Measurements from ENCODE around the gene VRK2. TPM values are rescaled to one million over a fixed set of nuclear protein-coding genes. Genes with fewer than 3 reads are reported as not detected.

Gene VRK2
- total and polyA plus RNA-seq, 10 donors: 7.4 to 25.4 (median 22.7) TPM

DNA sequence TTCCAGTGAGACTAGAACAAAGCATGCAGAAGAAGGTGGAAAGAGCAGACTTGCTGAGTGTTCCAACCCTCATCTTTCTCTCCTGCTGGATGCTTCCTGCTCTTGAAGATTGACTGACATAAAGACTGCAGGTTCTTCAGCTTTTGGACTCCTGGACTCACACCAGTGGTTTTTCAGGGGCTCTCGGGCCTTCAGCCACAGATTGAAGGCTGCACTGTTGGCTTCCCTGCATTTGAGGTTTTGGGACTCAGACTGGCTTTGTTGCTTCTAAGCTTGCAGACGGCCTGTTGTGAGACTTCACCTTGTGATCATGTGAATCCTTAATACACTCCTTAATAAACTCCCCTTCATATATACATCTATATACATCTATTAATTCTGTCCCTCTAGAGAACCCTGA is 20.4 kb downstream of the VRK2 start:
- no peak for TF ChIP-seq POLR2A (IDR thresholded peaks at IDR 0.05)
- TF ChIP-seq CTCF (IDR thresholded peaks at IDR 0.05 in 8 of 11, conservative IDR thresholded peaks at IDR 0.05 in 3 of 11): no peak
- TF ChIP-seq POLR2AphosphoS5 (IDR thresholded peaks at IDR 0.05): no peak
- Histone ChIP-seq H3K9me3 (peaks cover 0 to 15% (median 4%) of the 10 kb centered on the region in 8 donors), H3K4me1 (peaks cover 0 to 21% (median 0%) of the 10 kb centered on the region in 6 donors), H3K27ac (no peak overlapping the region), H3K36me3 (peaks cover 0 to 31% (median 0%) of the 10 kb centered on the region in 6 donors), H3K27me3 (replicated peaks in 1 of 7) (no peaks in the 10 kb centered on the region), H3K4me3 (no peak overlapping the region)
- 94 to 100% (median 96%) methylated on average over 2 of the region's 2 CpGs for WGBS, 5 donors
- DNase-seq: no peak
- intact Hi-C loops (cut with DNase I; ENCODE audit: low total_unique reads): no loop called here

GRCh38 chr2:58070765-58071164 is 24.2 kb downstream of the VRK2 start:
- Histone ChIP-seq H3K27ac (no peak overlapping the region), H3K4me3 (no peak overlapping the region), H3K4me1 (peaks cover 0 to 14% (median 0%) of the 10 kb centered on the region in 6 donors), H3K27me3 (replicated peaks in 1 of 7) (no peaks in the 10 kb centered on the region), H3K36me3 (peaks cover 0 to 38% (median 0%) of the 10 kb centered on the region in 6 donors), H3K9me3 (peaks cover 0 to 16% (median 8%) of the 10 kb centered on the region in 8 donors)
- no peak for TF ChIP-seq POLR2AphosphoS5 (IDR thresholded peaks at IDR 0.05)
- TF ChIP-seq CTCF (IDR thresholded peaks at IDR 0.05 in 8 of 11, conservative IDR thresholded peaks at IDR 0.05 in 3 of 11): no peak
- no peak for TF ChIP-seq POLR2A (IDR thresholded peaks at IDR 0.05)
- DNase-seq: no peak
- 93 to 98% (median 96%) methylated on average over 2 of the region's 2 CpGs for WGBS, 5 donors
- intact Hi-C loops (cut with DNase I; ENCODE audit: low total_unique reads): no loop called here

GRCh38 chr2:58072102-58072501 is 25.5 kb downstream of the VRK2 start:
- Histone ChIP-seq H3K9me3 (peaks cover 0 to 16% (median 8%) of the 10 kb centered on the region in 8 donors), H3K36me3 (peaks cover 0 to 36% (median 0%) of the 10 kb centered on the region in 6 donors), H3K4me3 (no peak overlapping the region), H3K27ac (no peak overlapping the region), H3K4me1 (peaks cover 0 to 6% (median 0%) of the 10 kb centered on the region in 6 donors), H3K27me3 (replicated peaks in 1 of 7) (no peaks in the 10 kb centered on the region)
- TF ChIP-seq POLR2AphosphoS5 (IDR thresholded peaks at IDR 0.05): no peak
- no peak for TF ChIP-seq CTCF (IDR thresholded peaks at IDR 0.05 in 8 of 11, conservative IDR thresholded peaks at IDR 0.05 in 3 of 11)
- no peak for TF ChIP-seq POLR2A (IDR thresholded peaks at IDR 0.05)
- intact Hi-C loops (cut with DNase I; ENCODE audit: low total_unique reads): no loop called here
- no peak for DNase-seq
- WGBS, 5 donors: 57 to 80% (median 75%) methylated on average over 1 of the region's 1 CpG

GRCh38 chr2:58073008-58073407 is 26.4 kb downstream of the VRK2 start:
- TF ChIP-seq CTCF (IDR thresholded peaks at IDR 0.05 in 8 of 11, conservative IDR thresholded peaks at IDR 0.05 in 3 of 11): no peak
- no peak for TF ChIP-seq POLR2AphosphoS5 (IDR thresholded peaks at IDR 0.05)
- TF ChIP-seq POLR2A (IDR thresholded peaks at IDR 0.05): no peak
- H3K27ac ChIP-seq: no peak overlapping the region
- H3K27me3 ChIP-seq (replicated peaks in 1 of 7): no peaks in the 10 kb centered on the region
- no peak for DNase-seq
- H3K4me3 ChIP-seq: no peak overlapping the region
- WGBS, 5 donors: 94 to 99% (median 96%) methylated on average over 3 of the region's 3 CpGs
- H3K36me3 ChIP-seq: peaks cover 0 to 34% (median 0%) of the 10 kb centered on the region in 6 donors
- peaks cover 0 to 16% (median 8%) of the 10 kb centered on the region in 8 donors for H3K9me3 ChIP-seq
- intact Hi-C loops (cut with DNase I; ENCODE audit: low total_unique reads): no loop called here
- peaks cover 0 to 6% (median 0%) of the 10 kb centered on the region in 6 donors for H3K4me1 ChIP-seq

Data from spleen (tissue), 11 donors.